NCI-H2029 (cell line): ENCODE results near the gene C5orf15.
"Not testable (repeated sequence)": the region's sequence is repeated elsewhere in the genome, so short reads cannot be mapped to it uniquely, and the experiment has no call there.

ENCODE experiments used
- DNase-seq: peaks from one replicate; lab custom pipeline; 2025; lab: John Stamatoyannopoulos, UW

The C5orf15 gene

GRCh38 chr5:133937628-133938027 is 30.8 kb downstream of the C5orf15 start:
- not testable (repeated sequence) for DNase-seq

DNA sequence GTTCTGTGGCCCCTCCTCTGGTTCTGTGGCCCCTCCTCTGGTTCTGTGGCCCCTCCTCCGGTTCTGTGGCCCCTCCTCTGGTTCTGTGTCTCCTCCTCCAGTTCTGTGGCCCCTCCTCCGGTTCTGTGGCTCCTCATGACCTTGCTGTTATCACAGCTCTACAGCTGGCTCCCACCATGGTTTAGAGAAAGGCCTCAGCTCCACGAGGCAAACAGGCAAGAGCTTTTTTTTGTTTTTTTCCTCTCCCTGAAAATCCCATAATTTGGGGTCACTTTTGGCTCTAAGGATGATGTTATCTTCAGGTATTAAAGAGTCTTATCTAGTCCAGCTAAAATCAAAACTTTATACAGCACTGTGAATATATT is 31.8 kb downstream of the C5orf15 start:
- no peak for DNase-seq

DNA sequence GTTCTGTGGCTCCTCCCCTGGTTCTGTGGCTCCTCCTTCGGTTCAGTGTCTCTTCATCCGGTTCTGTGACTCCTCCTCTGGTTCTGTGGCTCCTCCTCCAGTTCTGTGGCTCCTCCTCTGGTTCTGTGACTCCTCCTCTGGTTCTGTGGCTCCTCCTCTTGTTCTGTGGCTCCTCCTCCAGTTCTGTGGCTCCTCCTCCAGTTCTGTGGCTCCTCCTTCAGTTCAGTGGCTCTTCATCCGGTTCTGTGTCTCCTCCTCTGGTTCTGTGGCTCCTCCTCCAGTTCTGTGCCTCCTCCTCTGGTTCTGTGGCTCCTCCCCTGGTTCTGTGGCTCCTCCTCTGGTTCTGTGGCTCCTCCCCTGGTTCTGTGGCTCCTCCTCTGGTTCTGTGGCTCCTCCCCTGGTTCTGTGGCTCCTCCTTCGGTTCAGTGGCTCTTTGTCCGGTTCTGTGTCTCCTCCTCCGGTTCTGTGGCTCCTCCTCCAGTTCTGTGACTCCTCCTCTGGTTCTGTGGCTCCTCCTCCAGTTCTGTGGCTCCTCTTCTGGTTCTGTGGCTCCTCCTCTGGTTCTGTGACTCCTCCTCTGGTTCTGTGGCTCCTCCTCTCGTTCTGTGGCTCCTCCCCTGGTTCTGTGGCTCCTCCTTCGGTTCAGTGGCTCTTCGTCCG is 32.3 kb downstream of the C5orf15 start:
- DNase-seq = not testable (repeated sequence)

- DNase-seq = no peak
Observed at GRCh38 chr5:133935667-133935940, 32.8 kb downstream of the C5orf15 start.

DNA sequence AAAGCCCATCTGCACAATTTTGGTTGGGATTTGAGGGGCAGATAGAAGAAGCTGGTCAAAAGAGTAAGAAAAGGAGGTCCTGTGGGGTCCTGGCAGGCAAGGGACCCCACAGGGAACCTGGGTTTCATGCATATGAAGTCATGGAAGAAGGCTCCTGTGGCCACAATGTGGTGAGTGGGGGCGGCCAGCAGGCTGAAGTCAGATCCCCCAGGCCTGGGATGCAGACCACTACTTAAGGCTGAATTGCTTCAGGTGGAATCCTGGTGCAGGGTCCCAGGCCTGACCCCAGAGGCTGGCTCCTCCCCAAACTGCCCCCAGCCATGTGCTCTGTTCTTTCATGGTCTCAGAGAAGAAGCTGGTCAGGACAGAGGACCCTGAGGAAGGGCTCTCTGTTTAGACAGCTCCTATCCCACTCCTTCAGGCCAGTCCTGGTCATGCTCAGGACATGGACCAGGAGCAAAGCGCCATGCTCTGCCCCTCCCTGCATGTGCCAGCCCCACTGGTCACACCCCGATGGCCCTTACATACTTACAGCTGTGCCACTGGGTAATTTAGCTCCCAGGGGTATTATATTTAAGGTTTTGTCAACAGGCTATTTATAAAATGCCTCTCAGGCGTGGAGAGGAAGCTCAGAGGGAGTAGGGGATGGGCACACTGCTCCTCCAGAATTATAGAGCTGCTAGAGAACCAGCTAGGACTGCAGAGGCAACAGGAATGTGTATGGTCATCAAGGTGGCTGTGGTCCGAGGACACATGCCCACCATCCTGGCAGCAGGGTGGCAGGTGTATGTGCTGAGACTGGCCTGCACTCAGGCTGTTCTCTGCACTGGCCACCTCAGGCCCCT is 33.4 kb downstream of the C5orf15 start:
- DNase-seq = peak; percentile 16

DNA sequence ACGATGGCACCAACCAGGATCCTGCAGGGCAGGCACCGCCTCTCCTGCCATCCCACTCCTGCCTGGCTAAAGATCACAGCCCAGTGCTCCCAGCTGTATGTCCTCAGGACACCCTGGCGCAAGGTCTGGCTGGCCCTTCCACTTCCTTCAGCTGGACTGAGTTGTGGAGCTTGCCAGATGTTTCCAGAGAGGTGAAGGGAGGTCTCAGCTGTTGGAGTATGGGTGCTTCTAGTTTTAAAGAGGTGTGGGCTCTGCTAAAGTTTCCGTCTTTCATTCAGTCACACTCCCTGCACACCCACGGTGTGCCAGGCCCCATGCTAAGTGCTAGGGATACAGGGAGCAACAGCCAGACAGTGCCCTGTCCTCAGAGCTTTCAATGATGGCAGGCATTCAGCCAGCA is 34.1 kb downstream of the C5orf15 start:
- no peak for DNase-seq

DNA sequence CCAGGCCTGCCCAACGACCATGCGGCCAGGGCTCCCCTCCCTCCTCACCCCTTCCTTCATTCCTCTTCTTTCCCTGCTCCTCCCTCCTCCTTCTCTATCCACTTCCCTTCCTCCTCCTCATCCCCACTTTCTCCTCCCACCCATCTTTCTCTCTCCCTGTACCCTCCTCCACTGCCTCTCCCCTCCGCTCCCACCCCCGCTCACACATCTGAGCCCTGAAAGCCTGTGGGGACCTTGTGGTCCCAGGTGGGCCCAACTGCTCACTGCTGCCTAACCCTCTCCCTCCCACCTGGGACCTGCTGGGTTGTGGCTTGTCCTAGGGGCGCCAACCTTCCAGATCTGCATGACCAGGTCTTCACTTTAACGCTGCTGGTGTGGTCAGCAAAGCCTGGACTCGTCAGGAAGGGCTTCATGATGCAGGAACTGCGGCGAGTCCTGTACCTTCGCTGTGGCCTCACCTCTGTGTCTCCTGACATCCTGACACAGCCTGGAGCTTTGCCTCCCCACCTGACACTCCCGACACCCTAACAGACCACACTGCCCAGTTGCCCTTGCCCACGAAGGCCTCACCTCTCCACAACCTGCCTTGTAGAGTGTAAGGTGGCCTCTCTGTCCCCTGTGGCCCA is 34.6 kb downstream of the C5orf15 start:
- DNase-seq = no peak

GRCh38 chr5:133933169-133933509 is 35.3 kb downstream of the C5orf15 start:
- no peak for DNase-seq

GRCh38 chr5:133932441-133933168 is 35.8 kb downstream of the C5orf15 start:
- no peak for DNase-seq

DNA sequence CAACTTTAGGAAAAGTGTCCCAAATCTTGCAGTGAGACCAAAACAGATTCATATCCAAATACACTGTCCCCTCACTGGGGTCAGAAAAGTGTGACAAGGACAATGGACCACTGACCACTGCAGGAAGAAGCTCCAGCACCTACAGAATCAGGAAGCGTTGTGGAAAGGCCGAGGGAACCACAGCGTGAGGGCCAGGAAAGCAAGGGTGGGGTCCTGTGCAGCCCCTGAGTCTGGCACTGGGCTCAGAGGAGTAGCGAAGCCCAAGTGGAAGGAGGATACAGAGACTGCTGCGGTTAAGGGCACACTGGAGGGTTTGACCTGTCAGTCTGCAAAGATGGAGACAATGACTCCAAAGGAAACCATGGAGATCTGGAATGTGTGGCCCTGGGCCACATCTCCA is 36.9 kb downstream of the C5orf15 start:
- no peak for DNase-seq

DNA sequence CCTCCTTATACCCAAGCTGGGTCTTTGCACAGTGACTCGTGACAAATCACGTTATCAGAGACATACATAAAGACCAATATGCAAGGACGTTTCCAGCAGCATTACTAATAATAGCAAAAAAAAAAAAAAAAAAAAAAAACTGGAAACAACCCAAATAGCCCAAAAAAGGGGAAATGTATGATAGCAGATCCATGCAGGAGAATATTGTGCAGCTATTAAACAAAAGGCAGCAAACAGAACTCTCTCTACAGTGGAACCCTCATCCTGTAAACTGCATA is 37.7 kb downstream of the C5orf15 start:
- no peak for DNase-seq

- DNase-seq = no peak
Observed at GRCh38 chr5:133930061-133930812, 38.2 kb downstream of the C5orf15 start.

DNA sequence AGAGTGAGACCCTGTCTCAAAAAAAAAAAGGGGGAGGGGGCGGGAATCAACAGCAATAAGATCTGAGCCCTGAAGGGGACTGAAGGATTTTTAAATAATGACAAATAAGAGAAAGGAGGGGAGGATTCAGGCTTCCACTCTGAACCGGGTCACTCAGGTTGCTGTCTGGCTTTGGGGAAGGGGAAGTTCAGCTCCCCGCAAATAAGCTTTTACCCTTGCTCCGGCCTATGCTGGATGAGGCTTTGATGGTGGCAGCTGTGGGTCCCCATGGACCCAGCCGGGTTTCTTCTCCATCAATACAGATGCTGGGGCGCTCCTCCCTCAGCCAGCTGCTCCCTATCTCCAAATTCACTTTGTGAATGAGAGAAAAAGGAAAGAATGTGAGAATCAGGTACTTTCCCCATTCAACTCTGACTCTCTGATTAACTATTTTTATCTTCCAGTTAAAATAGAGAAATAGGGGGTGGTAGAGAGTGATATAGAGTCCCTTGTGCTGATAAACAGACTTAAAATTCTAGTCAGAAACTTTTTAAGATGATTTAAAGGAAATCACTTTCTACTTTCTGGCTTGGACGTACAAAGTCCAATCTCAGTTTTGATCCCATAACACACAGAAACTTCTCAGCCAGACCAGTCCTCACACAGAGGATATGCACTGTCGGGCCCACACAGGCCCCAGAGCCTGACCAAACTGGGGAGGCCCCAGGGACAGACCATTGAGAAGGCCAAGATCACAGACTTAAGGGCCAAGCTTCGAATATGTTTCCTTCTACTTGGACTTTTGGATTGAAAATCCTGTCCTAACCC is 39.6 kb downstream of the C5orf15 start:
- no peak for DNase-seq

- no peak for DNase-seq
Observed at GRCh38 chr5:133927300-133928180, 40.9 kb downstream of the C5orf15 start.

DNA sequence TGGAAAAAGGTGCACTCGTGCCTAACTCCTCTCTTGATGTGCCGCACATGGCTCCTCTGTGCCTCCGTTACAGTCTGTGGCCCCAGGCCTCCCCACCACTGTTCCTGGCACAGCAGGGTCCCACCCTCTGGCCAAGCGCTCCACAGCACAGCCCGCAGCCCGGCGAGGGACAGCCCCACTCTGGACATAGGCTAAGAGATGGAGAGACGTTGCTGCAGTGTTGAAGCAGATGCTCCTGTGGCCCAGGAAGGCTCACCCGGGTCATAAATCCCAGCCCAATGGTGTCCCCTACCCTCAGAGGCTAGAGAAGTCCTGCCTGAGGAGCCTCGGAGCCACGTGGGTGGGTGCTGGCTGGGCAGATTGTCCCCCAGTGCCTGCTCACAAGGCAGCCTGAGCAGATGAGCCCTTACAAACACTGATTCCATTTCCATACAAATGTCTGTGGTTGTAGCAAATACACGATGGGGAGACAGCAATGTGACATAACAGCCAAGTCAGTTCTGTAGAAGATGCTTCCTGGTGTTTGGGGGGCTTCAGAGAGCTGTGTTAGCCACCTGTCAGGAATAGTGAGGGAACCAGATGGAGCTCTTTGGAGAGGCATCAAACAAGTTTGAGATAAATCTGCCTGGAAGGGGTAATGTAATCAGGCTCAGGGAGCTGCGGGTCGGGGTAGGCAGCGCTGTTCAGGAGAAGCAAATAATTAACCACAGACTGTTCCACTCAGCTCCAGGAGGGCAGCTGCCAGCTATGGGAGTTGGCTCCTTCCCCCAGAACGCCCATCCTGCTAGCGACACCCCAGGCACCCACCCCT is 41.7 kb downstream of the C5orf15 start:
- DNase-seq = no peak

GRCh38 chr5:133925866-133926488 is 42.4 kb downstream of the C5orf15 start:
- DNase-seq = no peak

- DNase-seq = no peak
Observed at GRCh38 chr5:133925269-133925668, 43.2 kb downstream of the C5orf15 start.

DNA sequence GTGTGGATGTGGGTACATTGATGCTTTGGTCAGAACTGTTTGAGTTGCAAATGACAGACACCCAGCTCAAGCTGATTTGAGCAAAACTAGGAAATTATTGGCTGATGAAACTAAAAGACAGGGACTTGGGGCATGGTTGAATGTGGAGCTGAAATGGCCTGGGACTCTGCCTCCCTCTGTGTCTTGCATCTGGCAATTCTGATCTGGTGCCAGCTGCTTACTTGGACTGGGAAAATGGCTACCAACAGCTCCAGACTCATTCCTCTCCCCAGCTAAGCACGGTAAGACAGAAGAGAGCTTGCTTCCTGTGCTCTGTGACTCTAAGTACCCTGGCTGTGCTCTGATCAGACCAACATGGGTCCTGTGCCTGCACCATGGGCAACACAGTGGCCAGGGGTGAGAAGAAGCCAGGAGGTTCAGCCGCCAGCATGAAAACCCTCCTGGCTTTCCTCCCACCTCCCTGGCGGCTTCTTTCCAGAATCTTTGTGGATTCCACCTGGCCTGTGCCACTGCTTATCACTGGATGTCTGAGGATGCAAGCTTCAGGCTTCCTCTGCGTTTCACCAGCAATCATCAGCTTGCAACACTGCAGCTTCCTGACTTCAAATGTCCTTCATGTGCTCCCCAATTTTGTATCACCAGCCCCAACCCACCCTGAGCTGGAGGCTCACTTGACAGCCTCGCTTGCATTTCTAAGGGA is 44.1 kb downstream of the C5orf15 start:
- no peak for DNase-seq

GRCh38 chr5:133921979-133922378 is 46.4 kb downstream of the C5orf15 start:
- no peak for DNase-seq
